OCI-LY1 (cell line): Measurements from ENCODE around the gene TRIB2.

Experiments used
- H2AFZ ChIP-seq: fragments of 200-600 bp; sonication (generic), shearing (Covaris generic); 2 replicates; pipeline ENCODE4 v1.6.0; 2014; ENCODE audit warnings: antibody characterized with exemption, mild to moderate bottlenecking, low read length
- H3F3A ChIP-seq: fragments of 200-600 bp; sonication (generic), shearing (Covaris generic); 2 replicates; pipeline ENCODE4 v1.6.0; 2014; ENCODE audit warnings: mild to moderate bottlenecking, antibody characterized with exemption, low read length, moderate library complexity; ENCODE audit not compliant: insufficient read depth
- H3K27ac ChIP-seq: fragments of 200-600 bp; sonication (generic); 2 replicates; pipeline ENCODE4 v1.5.1; 2014; ENCODE audit warnings: low read length, mixed run types, mild to moderate bottlenecking, low read depth; ENCODE audit not compliant: poor library complexity, severe bottlenecking
- H3K27me3 ChIP-seq: fragments of 200-600 bp; sonication (generic); 2 replicates; pipeline ENCODE4 v1.6.0; 2014; ENCODE audit warnings: antibody characterized with exemption, mild to moderate bottlenecking, low read length, moderate library complexity; ENCODE audit not compliant: insufficient read depth
- H3K36me3 ChIP-seq: fragments of 200-600 bp; sonication (generic); 2 replicates; pipeline ENCODE4 v1.6.1; 2014; ENCODE audit warnings: mild to moderate bottlenecking, antibody characterized with exemption, low read length, moderate library complexity, mixed read lengths; ENCODE audit not compliant: insufficient read depth
- H3K4me1 ChIP-seq: fragments of 200-600 bp; sonication (generic); 2 replicates; pipeline ENCODE4 v1.5.1; 2014; ENCODE audit warnings: mild to moderate bottlenecking, low read length, moderate library complexity; ENCODE audit not compliant: insufficient read depth, severe bottlenecking
- H3K4me2 ChIP-seq: fragments of 200-600 bp; sonication (generic), shearing (Covaris generic); 2 replicates; pipeline ENCODE4 v1.6.1; 2014; ENCODE audit warnings: low read length
- H3K4me3 ChIP-seq: fragments of 200-600 bp; sonication (generic); 2 replicates; pipeline ENCODE4 v1.5.1; 2014; ENCODE audit warnings: low read length, low read depth, mild to moderate bottlenecking, mixed read lengths; ENCODE audit not compliant: poor library complexity, severe bottlenecking
- H3K79me2 ChIP-seq: fragments of 200-600 bp; shearing (Covaris generic); 2 replicates; pipeline ENCODE4 v1.6.1; 2016; ENCODE audit warnings: mixed run types, low read length, mixed read lengths; ENCODE audit not compliant: insufficient read depth
- H3K9ac ChIP-seq: fragments of 200-600 bp; sonication (generic), shearing (Covaris generic); 2 replicates; pipeline ENCODE4 v1.6.1; 2014; ENCODE audit warnings: mild to moderate bottlenecking, low read length, mixed read lengths
- H3K9me2 ChIP-seq: fragments of 200-600 bp; sonication (generic), shearing (Covaris generic); 2 replicates; pipeline ENCODE4 v1.6.1; 2014; ENCODE audit warnings: low read depth, mild to moderate bottlenecking, low read length, mixed read lengths
- H3K9me3 ChIP-seq: fragments of 200-600 bp; shearing (Covaris generic); 2 replicates; pipeline ENCODE4 v1.6.1; 2014; ENCODE audit warnings: low read length, mixed read lengths
- H4K20me1 ChIP-seq: fragments of 200-600 bp; sonication (generic), shearing (Covaris generic); 2 replicates; pipeline ENCODE4 v1.6.0; 2016; ENCODE audit warnings: mild to moderate bottlenecking, low read length; ENCODE audit not compliant: insufficient read depth
- CTCF ChIP-seq: fragments of 200-600 bp; sonication (generic), shearing (Covaris generic); IDR thresholded peaks from 2 replicates; pipeline ENCODE4 v1.5.1; 2017; ENCODE audit warnings: mild to moderate bottlenecking, antibody characterized with exemption, low read length, moderate library complexity, mixed read lengths
- EZH2 ChIP-seq: fragments of 200-600 bp; sonication (generic), shearing (Covaris generic); IDR thresholded peaks from 2 replicates; pipeline ENCODE4 v1.8.0; 2017; ENCODE audit warnings: borderline replicate concordance, mixed run types, mild to moderate bottlenecking, antibody characterized with exemption, low read length, moderate library complexity, mixed read lengths

The TRIB2 gene

GRCh38 chr2:12727065-12727464, 10.3 kb downstream of the TRIB2 start:
- Histone ChIP-seq H3K9me3 (no peaks in the 10 kb centered on the region), H3K4me2 (peak overlapping the region; percentile 59), H3K79me2 (peaks cover 76% of the 10 kb centered on the region), H3K27me3 (no peaks in the 10 kb centered on the region), H3K27ac (peak overlapping the region; percentile 81), H4K20me1 (0 out of 2 replicates have a peak, but pooled peaks cover 3% of the 10 kb centered on the region), H2AFZ (no peak overlapping the region), H3K4me3 (no peak overlapping the region), H3F3A (no peaks in the 10 kb centered on the region; the same call in 1 of the 2 replicates), H3K36me3 (peaks cover 100% of the 10 kb centered on the region), H3K9me2 (no peaks in the 10 kb centered on the region), H3K4me1 (peaks cover 70% of the 10 kb centered on the region), H3K9ac (no peak overlapping the region)
- TF ChIP-seq CTCF (no peak), EZH2 (no peak)

GRCh38 chr2:12727641-12728040, 10.9 kb downstream of the TRIB2 start:
- peak overlapping the region; percentile 27 for H3K4me3 ChIP-seq

DNA sequence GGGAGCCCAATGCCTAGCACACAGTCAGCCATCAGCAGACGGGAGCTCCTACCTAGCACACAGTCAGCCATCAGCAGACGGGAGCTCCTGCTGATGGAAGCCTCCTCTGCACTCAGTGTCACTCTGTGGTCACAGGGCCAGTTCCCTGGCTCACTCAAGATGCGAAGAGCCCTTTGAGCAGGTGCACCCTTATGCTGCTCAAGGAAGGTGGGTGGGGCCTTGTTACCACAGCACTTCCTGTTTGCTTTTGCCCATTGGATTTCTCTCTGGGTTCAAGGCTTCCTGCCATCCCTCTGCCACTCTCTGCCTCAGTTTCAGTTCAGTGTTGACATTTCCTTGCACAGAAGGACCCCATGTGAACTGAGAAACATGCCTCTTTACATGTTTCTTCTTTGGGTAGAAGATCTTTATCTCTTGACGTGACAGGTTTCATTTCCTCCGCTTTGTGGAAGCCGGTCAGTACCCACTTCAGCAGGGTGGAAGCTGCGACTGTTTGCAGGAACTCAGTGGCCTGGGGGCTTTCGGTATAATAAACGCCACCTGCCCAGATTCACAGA, 11.6 kb downstream of the TRIB2 start:
- Histone ChIP-seq H4K20me1 (0 out of 2 replicates have a peak, but pooled peaks cover 3% of the 10 kb centered on the region), H2AFZ (no peak overlapping the region), H3K9me2 (no peaks in the 10 kb centered on the region), H3K27me3 (no peaks in the 10 kb centered on the region), H3F3A (no peaks in the 10 kb centered on the region; the same call in 1 of the 2 replicates), H3K4me3 (peak overlapping the region; percentile 27), H3K4me1 (peaks cover 57% of the 10 kb centered on the region), H3K4me2 (peak overlapping the region; percentile 59), H3K27ac (peak overlapping the region; percentile 81), H3K79me2 (peaks cover 63% of the 10 kb centered on the region), H3K9ac (no peak overlapping the region), H3K36me3 (peaks cover 100% of the 10 kb centered on the region), H3K9me3 (no peaks in the 10 kb centered on the region)
- TF ChIP-seq EZH2 = no peak
- TF ChIP-seq CTCF = no peak

More at GRCh38 chr2:12727641-12728040, 10.9 kb downstream of the TRIB2 start:
- H3K36me3 ChIP-seq = peaks cover 100% of the 10 kb centered on the region
- H3F3A ChIP-seq = no peaks in the 10 kb centered on the region; the same call in 1 of the 2 replicates
- peaks cover 64% of the 10 kb centered on the region for H3K4me1 ChIP-seq
- peaks cover 70% of the 10 kb centered on the region for H3K79me2 ChIP-seq
- H4K20me1 ChIP-seq = 0 out of 2 replicates have a peak, but pooled peaks cover 3% of the 10 kb centered on the region
- peak overlapping the region; percentile 81 for H3K27ac ChIP-seq
- peak overlapping the region; percentile 59 for H3K4me2 ChIP-seq
- TF ChIP-seq CTCF (no peak), EZH2 (no peak)
- no peak overlapping the region for H3K9ac ChIP-seq
- H2AFZ ChIP-seq = no peak overlapping the region
- H3K27me3 ChIP-seq = no peaks in the 10 kb centered on the region
- H3K9me2 ChIP-seq = no peaks in the 10 kb centered on the region
- no peaks in the 10 kb centered on the region for H3K9me3 ChIP-seq
